ENCODE data around the gene CAP1. TPM values are rescaled to one million over a fixed set of nuclear protein-coding genes. Genes with fewer than 3 reads are reported as not detected.
"Not testable (repeated sequence)": the region's sequence is repeated elsewhere in the genome, so short reads cannot be mapped to it uniquely, and the experiment has no call there.

The CAP1 gene
- total RNA-seq, 1 donor from 2014 or later = 378 TPM

- H3K27ac Mint-ChIP-seq (ENCODE audit: unreplicated experiment) = no peak overlapping the region
- DNase-seq (ENCODE audit: low spot score) = no peak
- H3K4me3 Mint-ChIP-seq (ENCODE audit: unreplicated experiment) = no peak overlapping the region
- H3K36me3 Mint-ChIP-seq (ENCODE audit: low read depth, unreplicated experiment) = peaks cover 28% of the 10 kb centered on the region
- no peaks in the 10 kb centered on the region for H3K27me3 Mint-ChIP-seq (ENCODE audit: unreplicated experiment)
- no peaks in the 10 kb centered on the region for H3K9me3 Mint-ChIP-seq (ENCODE audit: unreplicated experiment)
- peaks cover 3% of the 10 kb centered on the region for H3K4me1 Mint-ChIP-seq (ENCODE audit: unreplicated experiment)
- TF ChIP-seq CTCF (IDR thresholded peaks at IDR 0.05; ENCODE audit: unreplicated experiment) = no peak
Measured at GRCh38 chr1:40081871-40082270, 41.3 kb downstream of the CAP1 start.

DNA sequence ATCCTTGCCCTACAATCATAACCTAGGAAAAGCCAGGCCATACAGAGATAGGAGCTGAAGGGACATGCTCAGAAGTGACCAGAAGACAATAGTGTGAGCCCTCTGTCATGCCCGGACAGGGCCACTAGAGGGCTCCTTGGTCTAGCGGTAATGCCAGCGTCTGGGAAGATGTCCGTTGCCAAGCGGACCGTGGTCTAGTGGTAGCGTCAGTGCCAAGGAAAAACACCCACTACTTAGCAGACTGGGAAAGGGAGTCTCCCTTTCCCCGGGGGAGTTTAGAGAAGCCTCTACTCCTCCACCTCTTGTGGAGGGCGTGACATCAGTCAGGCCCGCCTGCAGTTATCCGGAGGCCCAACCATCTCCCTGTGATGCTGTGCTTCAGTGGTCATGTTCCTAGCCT lies 44.2 kb downstream of the CAP1 start:
- TF ChIP-seq CTCF (IDR thresholded peaks at IDR 0.05; ENCODE audit: unreplicated experiment) = peak; percentile 69
- peak overlapping the region; percentile 34 for H3K4me3 Mint-ChIP-seq (ENCODE audit: unreplicated experiment)
- peak; percentile 83 for DNase-seq (ENCODE audit: low spot score)
- H3K27ac Mint-ChIP-seq (ENCODE audit: unreplicated experiment); H3K27me3 Mint-ChIP-seq (ENCODE audit: unreplicated experiment); H3K4me1 Mint-ChIP-seq (ENCODE audit: unreplicated experiment); H3K9me3 Mint-ChIP-seq (ENCODE audit: unreplicated experiment): not testable (repeated sequence)
- H3K36me3 Mint-ChIP-seq (ENCODE audit: low read depth, unreplicated experiment) = peaks cover 35% of the 10 kb centered on the region

GRCh38 chr1:40090652-40091355 lies 50.3 kb downstream of the CAP1 start:
- peaks cover 14% of the 10 kb centered on the region for H3K36me3 Mint-ChIP-seq (ENCODE audit: low read depth, unreplicated experiment)
- no peaks in the 10 kb centered on the region for H3K4me1 Mint-ChIP-seq (ENCODE audit: unreplicated experiment)
- peaks cover 2% of the 10 kb centered on the region for H3K27me3 Mint-ChIP-seq (ENCODE audit: unreplicated experiment)
- DNase-seq (ENCODE audit: low spot score) = no peak
- no peaks in the 10 kb centered on the region for H3K9me3 Mint-ChIP-seq (ENCODE audit: unreplicated experiment)
- no peak for TF ChIP-seq CTCF (IDR thresholded peaks at IDR 0.05; ENCODE audit: unreplicated experiment)
- no peak overlapping the region for H3K27ac Mint-ChIP-seq (ENCODE audit: unreplicated experiment)
- no peak overlapping the region for H3K4me3 Mint-ChIP-seq (ENCODE audit: unreplicated experiment)

GRCh38 chr1:40092241-40092640 lies 51.7 kb downstream of the CAP1 start:
- no peak for DNase-seq (ENCODE audit: low spot score)
- Mint-ChIP-seq H3K9me3 (ENCODE audit: unreplicated experiment) (no peaks in the 10 kb centered on the region), H3K27ac (ENCODE audit: unreplicated experiment) (no peak overlapping the region), H3K27me3 (ENCODE audit: unreplicated experiment) (peaks cover 2% of the 10 kb centered on the region), H3K4me1 (ENCODE audit: unreplicated experiment) (peaks cover 5% of the 10 kb centered on the region), H3K36me3 (ENCODE audit: low read depth, unreplicated experiment) (peaks cover 6% of the 10 kb centered on the region), H3K4me3 (ENCODE audit: unreplicated experiment) (no peak overlapping the region)
- TF ChIP-seq CTCF (IDR thresholded peaks at IDR 0.05; ENCODE audit: unreplicated experiment) = no peak

Measured in endothelial cell (in vitro differentiated cells).